Measurements from ENCODE around the gene RAB20. TPM values are rescaled to one million over a fixed set of nuclear protein-coding genes. Genes with fewer than 3 reads are reported as not detected.

The RAB20 gene
- total RNA-seq, 1 experiment from 2014 or later: 14.3 TPM

DNA sequence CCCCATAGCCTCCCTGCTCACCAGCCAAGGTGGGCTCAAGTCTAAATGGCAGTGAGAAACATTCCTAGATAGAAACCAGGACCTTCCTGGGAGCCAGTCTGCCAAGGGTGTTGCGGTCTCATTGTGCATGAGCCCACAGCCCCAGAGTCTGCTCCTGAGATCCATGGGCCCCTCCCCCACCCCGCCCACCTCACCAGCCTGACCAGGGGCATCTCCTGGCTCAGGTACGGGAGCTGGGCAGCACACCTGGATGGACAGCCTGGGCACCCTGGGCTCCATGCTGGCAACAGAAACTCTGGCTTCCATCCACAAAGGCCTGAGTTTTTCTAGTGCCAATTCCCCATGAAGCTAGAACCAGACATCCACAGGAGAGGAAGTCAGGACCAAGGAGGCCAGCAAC, 65.6 kb downstream of the RAB20 start:
- CTCF ChIA-PET: no interaction called here
- peaks cover 64% of the 10 kb centered on the region for H3K36me3 Mint-ChIP-seq
- no peak for DNase-seq (ENCODE audit: low spot score)

DNA sequence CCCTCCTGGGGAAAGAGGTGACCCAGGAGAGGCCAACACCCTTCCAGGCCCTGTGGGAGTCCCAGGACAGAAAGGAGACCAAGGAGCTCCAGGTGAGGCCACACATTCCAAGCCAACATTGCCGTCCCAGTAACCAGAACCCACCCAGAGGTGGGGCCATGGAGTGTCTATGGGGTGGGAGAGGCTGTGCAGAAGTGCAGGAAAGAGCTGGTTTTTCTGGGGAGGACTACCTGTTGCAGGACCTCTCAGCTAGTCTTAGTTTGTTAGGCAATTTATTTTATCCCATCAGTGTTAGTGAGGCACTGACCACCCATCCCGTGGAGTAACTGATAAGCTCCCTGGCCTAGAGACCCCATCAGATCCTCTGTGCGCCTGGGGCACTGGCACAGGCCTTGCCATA, 66.1 kb downstream of the RAB20 start:
- ChIA-PET CTCF (no interaction called here), POLR2A (no interaction called here)
- peaks cover 59% of the 10 kb centered on the region for H3K36me3 Mint-ChIP-seq
- TF ChIP-seq, protein P1, sequence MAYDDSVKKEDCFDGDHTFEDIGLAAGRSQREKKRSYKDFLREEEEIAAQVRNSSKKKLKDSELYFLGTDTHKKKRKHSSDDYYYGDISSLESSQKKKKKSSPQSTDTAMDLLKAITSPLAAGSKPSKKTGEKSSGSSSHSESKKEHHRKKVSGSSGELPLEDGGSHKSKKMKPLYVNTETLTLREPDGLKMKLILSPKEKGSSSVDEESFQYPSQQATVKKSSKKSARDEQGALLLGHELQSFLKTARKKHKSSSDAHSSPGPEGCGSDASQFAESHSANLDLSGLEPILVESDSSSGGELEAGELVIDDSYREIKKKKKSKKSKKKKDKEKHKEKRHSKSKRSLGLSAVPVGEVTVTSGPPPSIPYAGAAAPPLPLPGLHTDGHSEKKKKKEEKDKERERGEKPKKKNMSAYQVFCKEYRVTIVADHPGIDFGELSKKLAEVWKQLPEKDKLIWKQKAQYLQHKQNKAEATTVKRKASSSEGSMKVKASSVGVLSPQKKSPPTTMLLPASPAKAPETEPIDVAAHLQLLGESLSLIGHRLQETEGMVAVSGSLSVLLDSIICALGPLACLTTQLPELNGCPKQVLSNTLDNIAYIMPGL (CRISPR knock-in tag; IDR thresholded peaks at IDR 0.05): no peak
- TF ChIP-seq, protein P2, sequence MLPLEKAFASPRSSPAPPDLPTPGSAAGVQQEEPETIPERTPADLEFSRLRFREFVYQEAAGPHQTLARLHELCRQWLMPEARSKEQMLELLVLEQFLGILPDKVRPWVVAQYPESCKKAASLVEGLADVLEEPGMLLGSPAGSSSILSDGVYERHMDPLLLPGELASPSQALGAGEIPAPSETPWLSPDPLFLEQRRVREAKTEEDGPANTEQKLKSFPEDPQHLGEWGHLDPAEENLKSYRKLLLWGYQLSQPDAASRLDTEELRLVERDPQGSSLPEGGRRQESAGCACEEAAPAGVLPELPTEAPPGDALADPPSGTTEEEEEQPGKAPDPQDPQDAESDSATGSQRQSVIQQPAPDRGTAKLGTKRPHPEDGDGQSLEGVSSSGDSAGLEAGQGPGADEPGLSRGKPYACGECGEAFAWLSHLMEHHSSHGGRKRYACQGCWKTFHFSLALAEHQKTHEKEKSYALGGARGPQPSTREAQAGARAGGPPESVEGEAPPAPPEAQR (CRISPR knock-in tag; IDR thresholded peaks at IDR 0.05): no peak
- TF ChIP-seq, protein P3, sequence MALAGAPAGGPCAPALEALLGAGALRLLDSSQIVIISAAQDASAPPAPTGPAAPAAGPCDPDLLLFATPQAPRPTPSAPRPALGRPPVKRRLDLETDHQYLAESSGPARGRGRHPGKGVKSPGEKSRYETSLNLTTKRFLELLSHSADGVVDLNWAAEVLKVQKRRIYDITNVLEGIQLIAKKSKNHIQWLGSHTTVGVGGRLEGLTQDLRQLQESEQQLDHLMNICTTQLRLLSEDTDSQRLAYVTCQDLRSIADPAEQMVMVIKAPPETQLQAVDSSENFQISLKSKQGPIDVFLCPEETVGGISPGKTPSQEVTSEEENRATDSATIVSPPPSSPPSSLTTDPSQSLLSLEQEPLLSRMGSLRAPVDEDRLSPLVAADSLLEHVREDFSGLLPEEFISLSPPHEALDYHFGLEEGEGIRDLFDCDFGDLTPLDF (CRISPR knock-in tag; IDR thresholded peaks at IDR 0.05): no peak
- TF ChIP-seq IRF2 (CRISPR knock-in tag; IDR thresholded peaks at IDR 0.05; ENCODE audit: borderline replicate concordance, low read depth): no peak
- TF ChIP-seq FOXK1 (CRISPR knock-in tag; IDR thresholded peaks at IDR 0.05): no peak
- TF ChIP-seq, protein P4, sequence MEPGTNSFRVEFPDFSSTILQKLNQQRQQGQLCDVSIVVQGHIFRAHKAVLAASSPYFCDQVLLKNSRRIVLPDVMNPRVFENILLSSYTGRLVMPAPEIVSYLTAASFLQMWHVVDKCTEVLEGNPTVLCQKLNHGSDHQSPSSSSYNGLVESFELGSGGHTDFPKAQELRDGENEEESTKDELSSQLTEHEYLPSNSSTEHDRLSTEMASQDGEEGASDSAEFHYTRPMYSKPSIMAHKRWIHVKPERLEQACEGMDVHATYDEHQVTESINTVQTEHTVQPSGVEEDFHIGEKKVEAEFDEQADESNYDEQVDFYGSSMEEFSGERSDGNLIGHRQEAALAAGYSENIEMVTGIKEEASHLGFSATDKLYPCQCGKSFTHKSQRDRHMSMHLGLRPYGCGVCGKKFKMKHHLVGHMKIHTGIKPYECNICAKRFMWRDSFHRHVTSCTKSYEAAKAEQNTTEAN (CRISPR knock-in tag; IDR thresholded peaks at IDR 0.05): no peak
- TF ChIP-seq, protein P5, sequence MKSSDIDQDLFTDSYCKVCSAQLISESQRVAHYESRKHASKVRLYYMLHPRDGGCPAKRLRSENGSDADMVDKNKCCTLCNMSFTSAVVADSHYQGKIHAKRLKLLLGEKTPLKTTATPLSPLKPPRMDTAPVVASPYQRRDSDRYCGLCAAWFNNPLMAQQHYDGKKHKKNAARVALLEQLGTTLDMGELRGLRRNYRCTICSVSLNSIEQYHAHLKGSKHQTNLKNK (CRISPR knock-in tag; IDR thresholded peaks at IDR 0.05): no peak
- TF ChIP-seq, protein P6, sequence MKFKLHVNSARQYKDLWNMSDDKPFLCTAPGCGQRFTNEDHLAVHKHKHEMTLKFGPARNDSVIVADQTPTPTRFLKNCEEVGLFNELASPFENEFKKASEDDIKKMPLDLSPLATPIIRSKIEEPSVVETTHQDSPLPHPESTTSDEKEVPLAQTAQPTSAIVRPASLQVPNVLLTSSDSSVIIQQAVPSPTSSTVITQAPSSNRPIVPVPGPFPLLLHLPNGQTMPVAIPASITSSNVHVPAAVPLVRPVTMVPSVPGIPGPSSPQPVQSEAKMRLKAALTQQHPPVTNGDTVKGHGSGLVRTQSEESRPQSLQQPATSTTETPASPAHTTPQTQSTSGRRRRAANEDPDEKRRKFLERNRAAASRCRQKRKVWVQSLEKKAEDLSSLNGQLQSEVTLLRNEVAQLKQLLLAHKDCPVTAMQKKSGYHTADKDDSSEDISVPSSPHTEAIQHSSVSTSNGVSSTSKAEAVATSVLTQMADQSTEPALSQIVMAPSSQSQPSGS (CRISPR knock-in tag; IDR thresholded peaks at IDR 0.05; ENCODE audit: borderline replicate concordance, low read depth): no peak
- no peak for TF ChIP-seq ZNF317 (CRISPR knock-in tag; IDR thresholded peaks at IDR 0.05; ENCODE audit: borderline replicate concordance, low read depth)
- TF ChIP-seq, protein P7, sequence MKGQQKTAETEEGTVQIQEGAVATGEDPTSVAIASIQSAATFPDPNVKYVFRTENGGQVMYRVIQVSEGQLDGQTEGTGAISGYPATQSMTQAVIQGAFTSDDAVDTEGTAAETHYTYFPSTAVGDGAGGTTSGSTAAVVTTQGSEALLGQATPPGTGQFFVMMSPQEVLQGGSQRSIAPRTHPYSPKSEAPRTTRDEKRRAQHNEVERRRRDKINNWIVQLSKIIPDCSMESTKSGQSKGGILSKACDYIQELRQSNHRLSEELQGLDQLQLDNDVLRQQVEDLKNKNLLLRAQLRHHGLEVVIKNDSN (CRISPR knock-in tag; IDR thresholded peaks at IDR 0.05): no peak

More for the DNA sequence above, 65.6 kb downstream of the RAB20 start:
- no peak overlapping the region for H3K4me3 Mint-ChIP-seq
- POLR2A ChIA-PET: no interaction called here
- peaks cover 5% of the 10 kb centered on the region for H3K9me3 Mint-ChIP-seq
- H3K4me1 Mint-ChIP-seq: no peaks in the 10 kb centered on the region
- ATAC-seq: no peak
- no peaks in the 10 kb centered on the region; the same call in 1 of the 2 replicates for H3K27me3 Mint-ChIP-seq (ENCODE audit: low read depth)
- TF ChIP-seq RORB (CRISPR knock-in tag; IDR thresholded peaks at IDR 0.05) (no peak), NFE2L1 (CRISPR knock-in tag; IDR thresholded peaks at IDR 0.05) (no peak), TCF7 (CRISPR knock-in tag; IDR thresholded peaks at IDR 0.05; ENCODE audit: low read depth) (no peak), JUN (CRISPR knock-in tag; IDR thresholded peaks at IDR 0.05) (no peak), CREB1 (CRISPR knock-in tag; IDR thresholded peaks at IDR 0.05) (no peak), NR1H2 (CRISPR knock-in tag; IDR thresholded peaks at IDR 0.05) (no peak), HMGA2 (CRISPR knock-in tag; IDR thresholded peaks at IDR 0.05) (no peak), ELF4 (CRISPR knock-in tag; IDR thresholded peaks at IDR 0.05; ENCODE audit: low read depth) (no peak), ZBTB21 (CRISPR knock-in tag; IDR thresholded peaks at IDR 0.05; ENCODE audit: borderline replicate concordance) (no peak), PRRX2 (CRISPR knock-in tag; IDR thresholded peaks at IDR 0.05) (no peak), TEAD4 (CRISPR knock-in tag; IDR thresholded peaks at IDR 0.05) (no peak)
- TF ChIP-seq, protein P3 (CRISPR knock-in tag; IDR thresholded peaks at IDR 0.05): no peak
- TF ChIP-seq, protein P8, sequence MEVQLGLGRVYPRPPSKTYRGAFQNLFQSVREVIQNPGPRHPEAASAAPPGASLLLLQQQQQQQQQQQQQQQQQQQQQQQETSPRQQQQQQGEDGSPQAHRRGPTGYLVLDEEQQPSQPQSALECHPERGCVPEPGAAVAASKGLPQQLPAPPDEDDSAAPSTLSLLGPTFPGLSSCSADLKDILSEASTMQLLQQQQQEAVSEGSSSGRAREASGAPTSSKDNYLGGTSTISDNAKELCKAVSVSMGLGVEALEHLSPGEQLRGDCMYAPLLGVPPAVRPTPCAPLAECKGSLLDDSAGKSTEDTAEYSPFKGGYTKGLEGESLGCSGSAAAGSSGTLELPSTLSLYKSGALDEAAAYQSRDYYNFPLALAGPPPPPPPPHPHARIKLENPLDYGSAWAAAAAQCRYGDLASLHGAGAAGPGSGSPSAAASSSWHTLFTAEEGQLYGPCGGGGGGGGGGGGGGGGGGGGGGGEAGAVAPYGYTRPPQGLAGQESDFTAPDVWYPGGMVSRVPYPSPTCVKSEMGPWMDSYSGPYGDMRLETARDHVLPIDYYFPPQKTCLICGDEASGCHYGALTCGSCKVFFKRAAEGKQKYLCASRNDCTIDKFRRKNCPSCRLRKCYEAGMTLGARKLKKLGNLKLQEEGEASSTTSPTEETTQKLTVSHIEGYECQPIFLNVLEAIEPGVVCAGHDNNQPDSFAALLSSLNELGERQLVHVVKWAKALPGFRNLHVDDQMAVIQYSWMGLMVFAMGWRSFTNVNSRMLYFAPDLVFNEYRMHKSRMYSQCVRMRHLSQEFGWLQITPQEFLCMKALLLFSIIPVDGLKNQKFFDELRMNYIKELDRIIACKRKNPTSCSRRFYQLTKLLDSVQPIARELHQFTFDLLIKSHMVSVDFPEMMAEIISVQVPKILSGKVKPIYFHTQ (CRISPR knock-in tag; IDR thresholded peaks at IDR 0.05): no peak
- TF ChIP-seq, protein P9, sequence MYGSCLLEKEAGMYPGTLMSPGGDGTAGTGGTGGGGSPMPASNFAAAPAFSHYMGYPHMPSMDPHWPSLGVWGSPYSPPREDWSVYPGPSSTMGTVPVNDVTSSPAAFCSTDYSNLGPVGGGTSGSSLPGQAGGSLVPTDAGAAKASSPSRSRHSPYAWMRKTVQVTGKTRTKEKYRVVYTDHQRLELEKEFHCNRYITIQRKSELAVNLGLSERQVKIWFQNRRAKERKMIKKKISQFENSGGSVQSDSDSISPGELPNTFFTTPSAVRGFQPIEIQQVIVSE (CRISPR knock-in tag; IDR thresholded peaks at IDR 0.05; ENCODE audit: borderline replicate concordance): no peak
- no peak overlapping the region for H3K27ac Mint-ChIP-seq

More for the DNA sequence above, 66.1 kb downstream of the RAB20 start:
- ATAC-seq (no peak), DNase-seq (ENCODE audit: low spot score) (no peak)
- Mint-ChIP-seq H3K9me3 (peaks cover 5% of the 10 kb centered on the region), H3K4me1 (no peaks in the 10 kb centered on the region), H3K27me3 (ENCODE audit: low read depth) (no peaks in the 10 kb centered on the region; the same call in 1 of the 2 replicates), H3K27ac (no peak overlapping the region), H3K4me3 (no peak overlapping the region)
